HCT116 (cell line): ENCODE data around the gene IMPG1. TPM values are rescaled to one million over a fixed set of nuclear protein-coding genes. Genes with fewer than 3 reads are reported as not detected.

Experiments used
- ATAC-seq: fragments of 200-7000 bp; cut with Tn5 transposase; 2 replicates; pipeline ENCODE4 v1.9.1; 2020; ENCODE audit warnings: mild to moderate bottlenecking, moderate library complexity
- BruUV-seq: library from RNA; stranded (reverse); fragments of 400-500 nt; replicated peaks from 2 replicates; lab custom pipeline; 2021; lab: Mats Ljungman, UMichigan
- CTCF ChIA-PET: fragments of 300-600 bp; sonication (Branson Sonifier 250); formaldehyde crosslinking; loops from one replicate; lab custom pipeline; 2021; ENCODE audit warnings: antibody characterized with exemption; lab: Charles Lee
- POLR2A ChIA-PET: fragments of 300-600, 350-600 bp; sonication (Branson Sonifier 250); formaldehyde crosslinking; loops from one replicate; lab custom pipeline; 2021; ENCODE audit warnings: antibody characterized with exemption; lab: Charles Lee
- RAD21 ChIA-PET, 2 experiments: fragments of 300-600 bp; sonication (Branson Sonifier 250); formaldehyde crosslinking; loops; one replicate each; lab custom pipeline; 2023; ENCODE audit warnings: low total read pairs in 2 of 2; ENCODE audit not compliant: uncharacterized antibody in 2 of 2, unreplicated experiment in 2 of 2, low non-redundant PET in 1 of 2; lab: Charles Lee
- DNase-seq: peaks from one replicate; pipeline ENCODE4 v3.0.0-alpha.2; 2010; ENCODE audit warnings: low read depth, low spot score
- H2AFZ ChIP-seq: fragments of 200-600 bp; shearing (Covaris generic), sonication (generic); 2 replicates; pipeline ENCODE4 v1.6.1; 2017; ENCODE audit warnings: low read depth, mixed run types, mixed read lengths, antibody characterized with exemption, low read length; ENCODE audit not compliant: poor library complexity, severe bottlenecking
- H3K27ac ChIP-seq: 2 replicates; pipeline ENCODE4 v1.5.1; 2012; ENCODE audit warnings: low read depth, low read length
- H3K27me3 ChIP-seq: fragments of 200-600 bp; sonication (generic); 2 replicates; pipeline ENCODE4 v1.6.1; 2016; ENCODE audit warnings: mixed run types, low read length, mixed read lengths; ENCODE audit not compliant: insufficient read depth
- H3K36me3 ChIP-seq, 2 experiments: fragments of 200-500 bp in 1 of 2; fragments of 200-600 bp in 1 of 2; sonication (Bioruptor generic) in 1 of 2; sonication (generic) in 1 of 2; 2 replicates each; pipeline versions ENCODE4 v1.5.1 to v1.6.1; 2014 to 2016; ENCODE audit warnings: low read length in 2 of 2, inconsistent platforms in 1 of 2, mixed read lengths in 1 of 2, mixed run types in 1 of 2; ENCODE audit not compliant: insufficient read depth in 2 of 2, control insufficient read depth in 1 of 2
- H3K4me1 ChIP-seq, 2 experiments: fragments of 200-600 bp in 1 of 2; sonication (generic) in 1 of 2; 2 replicates each; pipeline versions ENCODE4 v1.5.1 to v1.6.1; 2012 to 2017; ENCODE audit warnings: low read length in 2 of 2, inconsistent platforms in 1 of 2, mild to moderate bottlenecking in 1 of 2, mixed read lengths in 1 of 2, mixed run types in 1 of 2, moderate library complexity in 1 of 2; ENCODE audit not compliant: insufficient read depth in 2 of 2, control insufficient read depth in 1 of 2
- H3K4me2 ChIP-seq: fragments of 200-600 bp; sonication (generic); 2 replicates; pipeline ENCODE4 v1.6.1; 2017; ENCODE audit warnings: mixed run types, low read length, mixed read lengths
- H3K4me3 ChIP-seq, 2 experiments: fragments of 200-600 bp in 1 of 2; sonication (generic) in 1 of 2; replicated peaks in 1 of 2; 2 replicates each; pipeline ENCODE4 v1.5.1; 2011 to 2016; ENCODE audit warnings: low read length in 2 of 2, control low read depth in 1 of 2, low read depth in 1 of 2, mild to moderate bottlenecking in 1 of 2, mixed read lengths in 1 of 2, mixed run types in 1 of 2
- H3K79me2 ChIP-seq: fragments of 200-600 bp; sonication (generic); 2 replicates; pipeline ENCODE4 v1.6.1; 2017; ENCODE audit warnings: mild to moderate bottlenecking, mixed run types, low read length, moderate library complexity, mixed read lengths; ENCODE audit not compliant: insufficient read depth
- H3K9ac ChIP-seq: fragments of 200-600 bp; sonication (generic); 2 replicates; pipeline ENCODE4 v1.6.1; 2016; ENCODE audit warnings: low read length, mixed read lengths
- H3K9me2 ChIP-seq: fragments of 200-600 bp; sonication (generic), shearing (Covaris generic); 2 replicates; pipeline ENCODE4 v1.6.1; 2017; ENCODE audit warnings: mixed run types, mild to moderate bottlenecking, moderate library complexity; ENCODE audit not compliant: insufficient read depth
- H3K9me3 ChIP-seq, 2 experiments: fragments of 200-500 bp in 1 of 2; fragments of 200-600 bp in 1 of 2; sonication (Bioruptor generic) in 1 of 2; sonication (generic) in 1 of 2; 2 replicates each; pipeline ENCODE4 v1.6.1; 2014 to 2017; ENCODE audit warnings: low read length in 2 of 2, mixed read lengths in 2 of 2, inconsistent platforms in 1 of 2, low read depth in 1 of 2, mild to moderate bottlenecking in 1 of 2, mixed run types in 1 of 2, moderate library complexity in 1 of 2; ENCODE audit not compliant: control insufficient read depth in 1 of 2, insufficient read depth in 1 of 2
- H4K20me1 ChIP-seq: fragments of 200-600 bp; sonication (generic), shearing (Covaris generic); 2 replicates; pipeline ENCODE4 v1.6.1; 2017; ENCODE audit warnings: mixed run types, mild to moderate bottlenecking, moderate library complexity; ENCODE audit not compliant: insufficient read depth
- CEBPB ChIP-seq: IDR thresholded peaks from 2 replicates; pipeline ENCODE4 v1.6.1; 2012; ENCODE audit warnings: low read depth
- ELF1 ChIP-seq: IDR thresholded peaks from 2 replicates; pipeline ENCODE4 v1.6.1; 2012; ENCODE audit warnings: low read depth, borderline replicate concordance
- EZH2 ChIP-seq: fragments of 200-600 bp; sonication (generic); IDR thresholded peaks from 2 replicates; pipeline ENCODE4 v1.6.1; 2017; ENCODE audit warnings: antibody characterized with exemption, mixed run types
- JUND ChIP-seq: IDR thresholded peaks from 2 replicates; pipeline ENCODE4 v1.6.1; 2012
- MAX ChIP-seq: IDR thresholded peaks from 2 replicates; pipeline ENCODE4 v1.6.1; 2012
- POLR2AphosphoS5 ChIP-seq: IDR thresholded peaks from 2 replicates; pipeline ENCODE4 v1.6.1; 2011; ENCODE audit warnings: mild to moderate bottlenecking, low read depth, low read length, moderate library complexity
- RAD21 ChIP-seq: IDR thresholded peaks from 2 replicates; pipeline ENCODE4 v1.6.1; 2012; ENCODE audit warnings: low read depth, mild to moderate bottlenecking
- REST ChIP-seq: IDR thresholded peaks from 2 replicates; pipeline ENCODE4 v1.6.1; 2012; ENCODE audit warnings: low read depth
- SP1 ChIP-seq: IDR thresholded peaks from 2 replicates; pipeline ENCODE4 v1.6.1; 2012; ENCODE audit warnings: low read depth
- TCF7L2 ChIP-seq: IDR thresholded peaks from 2 replicates; pipeline ENCODE4 v1.7.0; 2011; ENCODE audit warnings: borderline replicate concordance, inconsistent platforms; ENCODE audit not compliant: insufficient read depth, insufficient read length; ENCODE audit errors: extremely low read depth
- YY1 ChIP-seq: IDR thresholded peaks from 2 replicates; pipeline ENCODE4 v1.6.1; 2011; ENCODE audit warnings: low read length, low read depth, moderate library complexity, mild to moderate bottlenecking; ENCODE audit not compliant: insufficient replicate concordance; ENCODE audit errors: extremely low read depth
- ZFX ChIP-seq: fragments of 450-650 bp; IDR thresholded peaks from 2 replicates; pipeline ENCODE4 v1.6.1; 2017
- intact Hi-C: fragments of 100-400 bp; cut with micrococcal nuclease; formaldehyde crosslinking; loops from 2 replicates; pipeline ENCODE4 v1.10.0; 2022
- total RNA-seq: library from RNA; stranded (reverse); gene quantifications from one replicate; pipeline ENCODE4 v1.2.1, GENCODE V29; 2021; ENCODE audit not compliant: unreplicated experiment
- TF ChIP-seq, protein P1 (sequence below), 3 experiments: fragments of 200-600 bp in 1 of 3; sonication (generic) in 1 of 3; IDR thresholded peaks in 2 of 3; conservative IDR thresholded peaks in 1 of 3; 2 replicates each; pipeline ENCODE4 v1.5.1; 2012 to 2017; ENCODE audit warnings: low read depth in 2 of 3, low read length in 2 of 3, antibody characterized with exemption in 1 of 3, borderline replicate concordance in 1 of 3, control low read depth in 1 of 3, mild to moderate bottlenecking in 1 of 3, mixed read lengths in 1 of 3, mixed run types in 1 of 3, moderate library complexity in 1 of 3; ENCODE audit not compliant: insufficient read depth in 1 of 3

IMPG1 gene
- total RNA-seq, 1 experiment from 2014 or later: not detected

- H4K20me1 ChIP-seq: no peaks in the 10 kb centered on the region
- TF ChIP-seq CEBPB (no peak), YY1 (no peak), POLR2AphosphoS5 (no peak), RAD21 (no peak), SP1 (no peak), JUND (no peak), REST (no peak), MAX (no peak), EZH2 (no peak), ZFX (no peak), ELF1 (no peak), TCF7L2 (no peak)
- TF ChIP-seq, protein P1, sequence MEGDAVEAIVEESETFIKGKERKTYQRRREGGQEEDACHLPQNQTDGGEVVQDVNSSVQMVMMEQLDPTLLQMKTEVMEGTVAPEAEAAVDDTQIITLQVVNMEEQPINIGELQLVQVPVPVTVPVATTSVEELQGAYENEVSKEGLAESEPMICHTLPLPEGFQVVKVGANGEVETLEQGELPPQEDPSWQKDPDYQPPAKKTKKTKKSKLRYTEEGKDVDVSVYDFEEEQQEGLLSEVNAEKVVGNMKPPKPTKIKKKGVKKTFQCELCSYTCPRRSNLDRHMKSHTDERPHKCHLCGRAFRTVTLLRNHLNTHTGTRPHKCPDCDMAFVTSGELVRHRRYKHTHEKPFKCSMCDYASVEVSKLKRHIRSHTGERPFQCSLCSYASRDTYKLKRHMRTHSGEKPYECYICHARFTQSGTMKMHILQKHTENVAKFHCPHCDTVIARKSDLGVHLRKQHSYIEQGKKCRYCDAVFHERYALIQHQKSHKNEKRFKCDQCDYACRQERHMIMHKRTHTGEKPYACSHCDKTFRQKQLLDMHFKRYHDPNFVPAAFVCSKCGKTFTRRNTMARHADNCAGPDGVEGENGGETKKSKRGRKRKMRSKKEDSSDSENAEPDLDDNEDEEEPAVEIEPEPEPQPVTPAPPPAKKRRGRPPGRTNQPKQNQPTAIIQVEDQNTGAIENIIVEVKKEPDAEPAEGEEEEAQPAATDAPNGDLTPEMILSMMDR (IDR thresholded peaks at IDR 0.05 in 2 of 3, conservative IDR thresholded peaks at IDR 0.05 in 1 of 3; ENCODE audit: borderline replicate concordance in 1 of 3, insufficient read depth in 1 of 3, low read depth in 2 of 3, low read length in 2 of 3): no peak
- ChIA-PET POLR2A (no interaction called here), CTCF (no interaction called here), RAD21 (no interaction called here)
- DNase-seq (no peak), ATAC-seq (no peak)
- H3K27me3 ChIP-seq: no peaks in the 10 kb centered on the region
- H3K9ac ChIP-seq: no peak overlapping the region
- H3K4me1 ChIP-seq: no peaks in the 10 kb centered on the region
- intact Hi-C loops: no loop called here
- BruUV-seq: no TSS peak
- no peaks in the 10 kb centered on the region for H3K36me3 ChIP-seq
- H3K27ac ChIP-seq: no peak overlapping the region
- no peak overlapping the region for H3K4me2 ChIP-seq
- H3K79me2 ChIP-seq: no peaks in the 10 kb centered on the region
- no peaks in the 10 kb centered on the region for H3K9me2 ChIP-seq
- no peak overlapping the region for H3K4me3 ChIP-seq
- H2AFZ ChIP-seq: no peak overlapping the region
- H3K9me3 ChIP-seq: peaks cover 12 to 14% of the 10 kb centered on the region in 2 experiments
Measured at GRCh38 chr6:76026101-76026500, 46.4 kb downstream of the IMPG1 start.
